Measurements from ENCODE around the gene DSG4.
"Not testable (repeated sequence)": the region's sequence is repeated elsewhere in the genome, so short reads cannot be mapped to it uniquely, and the experiment has no call there.

The DSG4 gene
- long read RNA-seq, donor 1 = 0 reads
- long read RNA-seq, donor 2 = 0 reads
- long read RNA-seq, donor 3 = 0 reads
- long read RNA-seq, donor 4 = 0 reads
- long read RNA-seq, donor 5 = 0 reads
- long read RNA-seq, donor 6 = 0 reads
- long read RNA-seq, donor 7 = 0 reads
- long read RNA-seq, donor 8 = 0 reads

GRCh38 chr18:31376477-31376876 is at the start of gene DSG4:
TSS of gene DSG4 (plus strand) at chr18:31376777. CDS start at chr18:31376912, 135 bp downstream.
- no peak for DNase-seq

- no peak for DNase-seq
Observed at GRCh38 chr18:31329787-31330438, 46.7 kb upstream of the DSG4 start.

- DNase-seq = no peak
Observed at GRCh38 chr18:31343454-31343853, 33.1 kb upstream of the DSG4 start.

GRCh38 chr18:31353336-31353735 is 23.2 kb upstream of the DSG4 start:
- not testable (repeated sequence) for DNase-seq

GRCh38 chr18:31354990-31355389 is 21.6 kb upstream of the DSG4 start:
- no peak for DNase-seq

GRCh38 chr18:31356025-31356424 is 20.6 kb upstream of the DSG4 start:
- no peak for DNase-seq

- no peak for DNase-seq
Observed at GRCh38 chr18:31364190-31364589, 12.4 kb upstream of the DSG4 start.

- no peak for DNase-seq
Observed at GRCh38 chr18:31369478-31369877, 7.1 kb upstream of the DSG4 start.

- DNase-seq = no peak
Observed at GRCh38 chr18:31371989-31372388, 4.6 kb upstream of the DSG4 start.

GRCh38 chr18:31373641-31374040 is 2.9 kb upstream of the DSG4 start:
- no peak for DNase-seq

GRCh38 chr18:31380912-31381311 is 4.3 kb downstream of the DSG4 start:
- DNase-seq = no peak

- DNase-seq = no peak
Observed at GRCh38 chr18:31382107-31382506, 5.5 kb downstream of the DSG4 start.

- DNase-seq = peak; percentile 20
Observed at GRCh38 chr18:31386741-31387140, 10.2 kb downstream of the DSG4 start.

- DNase-seq = no peak
Observed at GRCh38 chr18:31393286-31393685, 16.7 kb downstream of the DSG4 start.

GRCh38 chr18:31396796-31397612 is 20.4 kb downstream of the DSG4 start:
- no peak for DNase-seq

- no peak for DNase-seq
Observed at GRCh38 chr18:31398191-31398590, 21.6 kb downstream of the DSG4 start.

GRCh38 chr18:31399306-31400032 is 22.9 kb downstream of the DSG4 start:
- no peak for DNase-seq

GRCh38 chr18:31401156-31402025 is 24.8 kb downstream of the DSG4 start:
- no peak for DNase-seq

GRCh38 chr18:31402026-31402373 is 25.4 kb downstream of the DSG4 start:
- no peak for DNase-seq

- DNase-seq = no peak
Observed at GRCh38 chr18:31403409-31403808, 26.8 kb downstream of the DSG4 start.

GRCh38 chr18:31407649-31408048 is 31.1 kb downstream of the DSG4 start:
- DNase-seq = no peak

- DNase-seq = no peak
Observed at GRCh38 chr18:31409276-31409675, 32.7 kb downstream of the DSG4 start.
